ENCODE results near the gene MAPK9.
"Not testable (repeated sequence)": the region's sequence is repeated elsewhere in the genome, so short reads cannot be mapped to it uniquely, and the experiment has no call there.

MAPK9 gene

GRCh38 chr5:180230017-180230416, 61.9 kb downstream of the MAPK9 start:
- no peak for DNase-seq

- DNase-seq, result no peak
Observed at GRCh38 chr5:180222056-180222455, 69.8 kb downstream of the MAPK9 start.

- no peak for DNase-seq
Observed at GRCh38 chr5:180217797-180218196, 74.1 kb downstream of the MAPK9 start.

GRCh38 chr5:180216646-180217171, 75.2 kb downstream of the MAPK9 start:
- no peak for DNase-seq

GRCh38 chr5:180215783-180216630, 75.9 kb downstream of the MAPK9 start:
- DNase-seq, result no peak

- no peak for DNase-seq
Observed at GRCh38 chr5:180214870-180215770, 76.8 kb downstream of the MAPK9 start.

- no peak for DNase-seq
Observed at GRCh38 chr5:180213657-180214207, 78.2 kb downstream of the MAPK9 start.

GRCh38 chr5:180213256-180213600, 78.7 kb downstream of the MAPK9 start:
- no peak for DNase-seq

- no peak for DNase-seq
Observed at GRCh38 chr5:180212363-180213255, 79.3 kb downstream of the MAPK9 start.

- no peak for DNase-seq
Observed at GRCh38 chr5:180211761-180212035, 80.2 kb downstream of the MAPK9 start.

GRCh38 chr5:180210961-180211760, 80.7 kb downstream of the MAPK9 start:
- DNase-seq, result no peak

- DNase-seq, result not testable (repeated sequence)
Observed at GRCh38 chr5:180210077-180210476, 81.8 kb downstream of the MAPK9 start.

GRCh38 chr5:180209137-180209581, 82.7 kb downstream of the MAPK9 start, which contains the start of gene RASGEF1C:
Gene RASGEF1C, minus strand, starts transcription at chr5:180209211. Its CDS starts 71,159 bp downstream, at chr5:180138052.
- DNase-seq, result peak; percentile 68

GRCh38 chr5:180208435-180209081, 83.3 kb downstream of the MAPK9 start:
- no peak for DNase-seq

GRCh38 chr5:180208038-180208434, 83.8 kb downstream of the MAPK9 start:
- no peak for DNase-seq

- no peak for DNase-seq
Observed at GRCh38 chr5:180207593-180207992, 84.3 kb downstream of the MAPK9 start.

GRCh38 chr5:180206993-180207392, 84.9 kb downstream of the MAPK9 start:
- DNase-seq, result no peak

GRCh38 chr5:180205916-180206315, 86.0 kb downstream of the MAPK9 start:
- DNase-seq, result no peak

- no peak for DNase-seq
Observed at GRCh38 chr5:180204276-180204819, 87.5 kb downstream of the MAPK9 start.

- no peak for DNase-seq
Observed at GRCh38 chr5:180202939-180203573, 88.8 kb downstream of the MAPK9 start.

Measured in fibroblast of skin of scalp (primary cell).